Activated CD4-positive, alpha-beta T cell treated with anti-CD3 and anti-CD28 coated beads for 1 hour (primary cell): ENCODE results near the gene EFTUD2.
A peak's percentile ranks its signal among the peaks of the same experiment; 100 is the strongest.

Experiments
- DNase-seq: peaks from one replicate; pipeline ENCODE4 v3.0.0-alpha.2; 2020

Gene EFTUD2

DNA sequence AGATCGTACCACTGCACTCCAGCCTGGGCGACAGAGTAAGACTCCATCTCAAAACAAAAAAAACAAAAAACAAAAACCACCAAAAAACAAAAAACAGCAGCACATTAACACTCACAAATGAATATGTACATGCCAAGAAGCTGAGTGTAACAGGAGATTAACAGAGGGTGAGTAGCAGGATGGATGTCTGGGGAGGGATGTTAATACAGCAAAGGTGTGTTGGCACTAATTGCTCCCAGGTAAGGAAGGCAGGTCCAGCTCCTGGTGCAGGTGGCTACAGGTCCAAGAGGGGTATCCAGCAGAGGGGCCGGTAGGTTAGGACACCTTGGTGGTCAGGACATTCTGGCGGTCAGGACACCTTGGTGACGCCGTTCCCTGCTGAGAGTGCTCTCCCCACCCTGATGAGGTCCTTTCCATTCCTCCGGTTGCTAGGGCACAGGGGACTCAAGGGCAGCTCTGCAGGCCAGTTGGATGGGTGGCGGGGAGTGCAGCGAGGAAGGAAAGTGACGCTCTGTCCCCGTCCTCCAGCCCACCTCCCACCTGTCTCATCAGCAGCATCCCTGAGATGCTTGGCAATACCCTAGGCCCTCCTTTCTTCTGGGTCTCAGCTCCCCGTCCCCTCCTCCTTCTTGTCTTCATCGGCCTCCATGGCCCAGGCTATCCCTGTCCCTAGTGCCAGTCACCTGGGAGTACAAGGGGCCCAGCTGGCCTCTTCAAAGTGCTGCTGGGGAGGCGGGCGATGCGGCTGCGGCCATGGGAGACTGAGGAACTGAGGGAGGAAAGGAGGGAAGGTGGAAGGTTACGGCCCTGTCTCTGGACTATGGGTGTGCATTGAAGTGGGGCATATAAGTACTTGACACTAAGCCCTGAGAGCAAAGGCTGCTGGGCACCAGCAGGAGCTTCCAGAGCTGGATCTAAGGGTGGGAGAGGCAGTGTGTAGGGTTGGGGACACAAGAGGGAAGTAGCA is 26.8 kb upstream of the EFTUD2 start:
- no peak for DNase-seq

DNA sequence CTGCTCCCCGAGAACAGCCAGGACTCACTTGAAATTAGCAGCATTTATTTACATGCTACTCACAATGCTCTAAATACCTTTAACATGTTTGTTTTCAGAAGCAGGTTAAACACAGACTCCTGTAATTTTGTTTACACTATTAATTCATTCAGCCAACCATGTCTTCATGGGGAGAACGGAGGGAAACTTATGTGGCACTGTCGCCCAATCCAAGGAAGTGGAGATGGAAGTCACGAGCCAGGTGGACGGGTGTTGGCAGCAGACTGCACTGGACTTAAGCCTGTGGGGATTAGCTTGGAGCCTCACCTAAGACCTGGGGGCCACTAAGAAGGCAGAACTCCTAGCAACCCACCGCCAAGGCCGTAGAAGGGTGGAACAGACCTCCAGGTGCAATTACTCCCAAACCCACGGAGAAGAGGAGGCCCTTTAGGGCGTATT is 24.9 kb upstream of the EFTUD2 start:
- no peak for DNase-seq

GRCh38 chr17:44922746-44923470 is 23.7 kb upstream of the EFTUD2 start:
- DNase-seq = no peak

DNA sequence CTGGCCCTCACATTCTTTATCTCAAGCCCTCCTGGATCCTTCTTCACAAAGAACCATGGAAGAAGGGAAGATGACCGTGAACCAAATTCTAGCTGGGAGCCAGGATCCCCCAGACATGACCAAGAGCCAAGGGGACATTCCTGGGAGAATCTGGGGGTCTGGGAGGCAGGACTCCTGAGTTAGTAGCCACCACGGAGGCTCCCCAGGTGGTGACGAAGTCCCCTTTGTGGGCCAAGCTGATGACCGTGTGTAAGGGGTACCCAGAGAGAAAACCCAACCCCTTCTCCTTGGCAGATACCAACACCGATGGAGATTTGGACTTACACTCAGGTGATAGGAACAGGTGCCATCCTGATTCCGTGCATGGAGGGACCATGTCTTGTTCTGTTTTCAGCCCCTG is 22.9 kb upstream of the EFTUD2 start:
- no peak for DNase-seq

- no peak for DNase-seq
Observed at GRCh38 chr17:44921122-44921882, 22.1 kb upstream of the EFTUD2 start.

DNA sequence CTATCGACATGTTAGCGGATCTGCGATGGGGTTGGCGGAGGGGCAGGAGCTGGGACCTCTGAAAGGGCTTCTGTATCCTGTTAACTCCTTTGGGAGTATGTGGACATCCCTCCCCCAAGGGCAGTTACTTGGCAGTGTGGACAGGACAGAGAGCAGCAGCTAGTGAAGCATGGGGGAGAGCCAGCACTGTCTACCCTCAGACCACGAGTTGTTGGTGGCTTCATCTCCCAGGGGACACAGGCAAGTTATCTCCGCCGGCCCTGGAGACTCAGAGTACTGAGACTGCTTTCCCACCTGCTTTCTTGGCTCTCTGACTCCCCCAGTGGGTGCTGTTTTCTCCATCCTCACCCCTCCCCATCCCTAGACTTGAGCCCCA is 21.3 kb upstream of the EFTUD2 start:
- DNase-seq = no peak

GRCh38 chr17:44919885-44920564 is 20.8 kb upstream of the EFTUD2 start:
- DNase-seq = peak; percentile 47

DNA sequence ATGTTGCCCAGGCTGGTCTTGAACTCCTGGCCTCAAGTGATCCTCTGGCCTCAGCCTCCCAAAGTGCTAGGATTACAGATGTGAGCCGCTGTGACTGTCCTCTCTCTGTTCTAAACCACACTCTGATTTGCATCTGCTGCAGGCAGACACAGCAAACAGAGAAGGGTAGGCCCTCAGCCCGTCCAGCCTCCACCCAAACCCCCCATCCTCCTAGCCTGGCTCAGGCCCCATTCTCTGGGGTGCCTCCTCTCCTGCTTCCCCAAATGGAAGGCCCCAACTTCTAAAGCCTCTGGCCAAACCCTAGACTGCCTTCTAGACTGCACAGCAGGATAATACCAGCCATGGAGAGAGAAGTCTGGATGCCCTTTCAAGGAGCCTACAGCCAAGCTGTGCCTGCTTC is 20.2 kb upstream of the EFTUD2 start:
- DNase-seq = no peak

- DNase-seq = no peak
Observed at GRCh38 chr17:44918006-44918405, 18.8 kb upstream of the EFTUD2 start.

GRCh38 chr17:44917456-44917855 is 18.2 kb upstream of the EFTUD2 start:
- no peak for DNase-seq

GRCh38 chr17:44916781-44917241 is 17.6 kb upstream of the EFTUD2 start:
- DNase-seq = no peak

DNA sequence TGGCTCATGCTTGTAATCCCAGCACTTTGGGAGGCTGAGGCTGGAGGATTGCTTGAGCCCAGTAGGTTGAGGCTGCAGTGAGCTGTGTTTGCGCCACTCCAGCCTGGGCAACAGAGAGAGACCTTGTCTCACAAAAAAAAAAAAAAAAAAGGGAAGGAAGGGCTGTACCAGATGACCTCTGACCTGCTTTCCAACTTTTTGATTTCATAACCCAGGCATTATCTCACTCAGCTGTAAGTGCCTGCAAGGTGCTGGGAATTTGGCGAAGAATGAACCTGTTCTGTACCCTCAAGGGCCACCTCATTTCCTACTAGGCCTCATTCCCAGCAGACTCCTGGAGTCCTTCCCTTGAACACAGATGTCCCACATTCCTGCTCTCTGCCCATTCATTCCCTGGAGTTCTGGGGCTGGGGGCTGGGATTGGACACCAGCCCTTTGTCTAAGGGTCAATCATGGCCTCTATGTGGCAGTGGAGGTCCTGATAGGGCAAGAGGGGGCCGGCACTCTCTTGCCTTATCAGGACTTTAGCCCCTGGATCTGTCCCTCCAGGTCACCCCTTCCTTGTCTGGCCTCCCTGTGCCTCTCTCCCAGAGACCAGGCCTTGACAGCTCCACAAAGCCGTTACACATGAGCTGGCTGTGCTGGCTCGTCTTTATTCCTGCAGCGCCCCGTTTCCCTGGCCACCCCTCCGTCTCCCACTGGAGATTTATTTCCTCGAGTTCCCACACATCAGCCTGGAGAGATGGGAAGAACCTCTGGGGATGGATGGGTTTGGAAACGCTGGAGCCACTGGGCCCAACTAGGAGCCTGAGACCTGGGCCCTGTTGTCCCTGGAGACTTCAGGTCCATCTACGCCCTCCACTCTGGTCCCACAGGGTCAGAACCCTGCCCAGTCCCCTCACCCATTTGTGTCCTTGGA is 16.9 kb upstream of the EFTUD2 start:
- no peak for DNase-seq

DNA sequence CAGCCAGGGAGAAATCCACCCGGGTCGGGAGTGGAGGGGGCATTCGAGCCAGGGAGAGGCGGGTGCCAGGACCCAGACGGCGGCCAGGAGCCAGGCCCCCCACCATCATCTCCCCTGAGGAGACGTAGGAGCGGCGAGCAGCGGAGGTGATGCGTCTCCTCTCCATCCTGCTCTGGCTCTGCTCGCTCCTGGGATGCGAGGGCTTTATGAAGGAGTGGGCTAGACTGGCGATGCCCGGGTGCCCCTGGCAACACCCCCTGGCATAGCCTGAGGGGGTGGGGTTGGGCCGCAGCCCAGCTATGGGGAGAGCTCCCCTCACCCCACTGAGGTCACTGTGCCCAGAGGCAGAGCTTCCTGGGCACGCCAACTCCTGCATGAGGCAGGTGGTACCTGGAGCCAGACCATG is 16.1 kb upstream of the EFTUD2 start, which contains the start of gene GFAP:
Gene GFAP (minus strand): TSS at position 180 of the 406 bp plus-strand sequence. CDS start 14 bp downstream, at position 166.
- no peak for DNase-seq

- no peak for DNase-seq
Observed at GRCh38 chr17:44914698-44915271, 15.5 kb upstream of the EFTUD2 start.

DNA sequence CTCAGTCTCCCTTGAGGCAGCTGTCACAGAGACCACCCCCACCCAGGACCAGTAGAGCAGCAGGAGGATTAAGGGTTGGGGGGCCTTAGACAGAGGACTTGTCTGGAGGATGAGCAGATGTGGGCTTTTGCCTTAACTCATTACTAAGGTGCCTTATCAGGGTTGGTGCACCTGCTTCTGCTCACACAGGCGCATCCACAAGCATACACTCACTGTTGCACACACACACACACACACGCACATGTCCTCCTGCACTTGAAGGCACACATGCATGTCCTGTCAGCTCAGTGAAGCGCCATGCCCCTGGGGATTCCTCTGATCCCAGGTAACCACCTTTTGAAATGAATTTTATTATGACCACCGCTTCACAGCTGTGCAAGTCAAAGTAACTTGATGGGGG is 14.9 kb upstream of the EFTUD2 start:
- no peak for DNase-seq

GRCh38 chr17:44913676-44914075 is 14.4 kb upstream of the EFTUD2 start:
- DNase-seq = no peak

DNA sequence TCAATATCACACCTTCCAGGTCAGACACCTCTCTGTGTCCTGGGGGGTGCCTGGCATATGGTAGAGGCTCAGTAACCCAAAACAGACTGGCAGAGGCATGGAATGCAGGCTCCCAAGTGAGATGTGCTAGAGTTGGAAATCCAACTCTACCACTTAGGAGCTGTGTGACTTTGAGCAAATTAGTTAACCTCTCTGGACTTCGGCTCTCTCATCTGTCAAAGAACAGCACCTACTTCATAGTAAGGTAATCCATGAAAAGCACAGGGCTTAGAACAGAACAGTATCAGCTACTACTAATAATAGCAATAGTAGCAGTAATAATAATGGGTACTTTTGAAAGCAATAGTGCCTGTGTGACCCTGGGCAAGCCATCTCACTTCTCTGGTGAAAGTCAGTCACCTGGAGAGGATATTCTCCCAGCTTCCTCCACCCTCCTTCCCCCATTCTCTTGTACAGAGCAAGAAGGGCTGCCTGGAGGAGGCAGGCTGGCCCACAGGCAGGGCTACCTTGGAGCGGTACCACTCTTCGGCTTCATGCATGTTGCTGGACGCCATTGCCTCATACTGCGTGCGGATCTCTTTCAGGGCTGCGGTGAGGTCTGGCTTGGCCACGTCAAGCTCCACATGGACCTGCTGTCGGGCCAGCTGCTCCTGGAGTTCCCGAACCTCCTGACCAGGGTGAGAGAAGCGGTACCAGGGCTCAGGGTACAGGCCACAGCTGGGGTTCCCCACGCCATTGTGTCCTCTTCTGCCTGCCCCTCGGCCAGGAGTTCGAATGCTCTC is 13.7 kb upstream of the EFTUD2 start:
- no peak for DNase-seq

DNA sequence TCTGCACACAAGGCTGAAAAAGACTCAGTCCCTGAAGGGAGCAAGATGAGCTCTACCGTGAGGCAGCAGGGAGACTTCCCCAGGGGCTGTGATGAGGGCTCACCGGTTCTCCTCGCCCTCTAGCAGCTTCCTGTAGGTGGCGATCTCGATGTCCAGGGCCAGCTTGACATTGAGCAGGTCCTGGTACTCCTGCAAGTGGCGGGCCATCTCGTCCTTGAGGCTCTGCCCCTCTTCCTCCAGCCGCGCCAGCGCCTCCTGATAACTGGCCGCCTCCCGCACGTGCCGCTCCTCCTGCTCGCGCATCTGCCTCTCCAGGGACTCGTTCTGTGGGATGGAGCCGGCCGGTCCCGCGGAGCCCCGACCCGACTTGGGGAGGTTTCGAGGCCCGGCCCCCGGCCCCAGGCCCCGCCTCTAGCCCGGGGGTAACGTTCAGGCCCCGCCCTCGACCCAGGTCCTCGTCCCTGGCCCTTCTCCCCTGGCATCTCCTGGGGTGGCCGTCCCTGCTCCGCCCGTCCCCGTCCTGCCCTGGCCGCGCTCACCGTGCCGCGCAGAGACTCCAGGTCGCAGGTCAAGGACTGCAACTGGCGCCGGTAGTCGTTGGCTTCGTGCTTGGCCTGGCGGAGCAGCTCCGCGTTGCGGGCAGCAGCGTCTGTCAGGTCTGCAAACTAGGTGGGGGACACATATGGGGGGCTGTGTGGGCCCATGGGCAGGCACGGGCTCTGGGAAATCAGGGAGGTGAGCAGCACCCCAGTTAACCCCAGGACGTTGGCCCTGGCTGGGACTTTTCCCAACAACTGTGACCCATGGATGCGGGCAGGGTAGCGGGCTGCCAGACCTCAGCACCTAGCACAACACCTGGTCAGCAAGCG is 12.1 kb upstream of the EFTUD2 start:
- peak; percentile 22 for DNase-seq
